Lower lobe of right lung (tissue), 2 donors: ENCODE results near the gene SLC4A1. TPM values are rescaled to one million over a fixed set of nuclear protein-coding genes. Genes with fewer than 3 reads are reported as not detected.

Experiments used
- ATAC-seq, 2 donors: fragments of 200-7000 bp; cut with Tn5 transposase; one replicate each; pipeline ENCODE4 v1.9.1; 2020 to 2022; ENCODE audit warnings: mild to moderate bottlenecking in 2 of 2, moderate library complexity in 2 of 2
- DNase-seq: peaks from one replicate; pipeline ENCODE4 v3.0.0-alpha.2; 2020
- H3K27ac ChIP-seq: fragments of 200-600 bp; one replicate; pipeline ENCODE4 v1.8.0; 2022
- H3K27me3 ChIP-seq: fragments of 200-600 bp; one replicate; pipeline ENCODE4 v1.8.0; 2022; ENCODE audit warnings: low read depth
- H3K36me3 ChIP-seq: fragments of 200-600 bp; one replicate; pipeline ENCODE4 v1.8.0; 2022; ENCODE audit warnings: mild to moderate bottlenecking
- H3K4me1 ChIP-seq: fragments of 200-600 bp; one replicate; pipeline ENCODE4 v1.8.0; 2022
- H3K4me3 ChIP-seq: fragments of 200-600 bp; one replicate; pipeline ENCODE4 v1.8.0; 2022; ENCODE audit warnings: mild to moderate bottlenecking
- H3K9me3 ChIP-seq: fragments of 200-600 bp; one replicate; pipeline ENCODE4 v1.8.0; 2022
- intact Hi-C: fragments of 100-400 bp; cut with DNase I; formaldehyde crosslinking; loops from one replicate; pipeline ENCODE4 v1.11.0; 2022
- total RNA-seq: library from RNA; stranded (reverse); fragmentation: NEBNext Ultra II Directional; extraction: Animal tissue kit (Norgen Biotek cat#: 25700); gene quantifications from one replicate; pipeline ENCODE4 v1.2.1, GENCODE V29; 2021
- TF ChIP-seq, protein P1 (sequence below): fragments of 200-600 bp; IDR thresholded peaks from one replicate; pipeline ENCODE4 v1.8.0; 2022; ENCODE audit warnings: antibody characterized with exemption, mild to moderate bottlenecking
- donor health status: DM: no; HTN: yes; CAD: no; lungs with severe emphysema.

The SLC4A1 gene
- total RNA-seq, 1 donor from 2014 or later = 0.83 TPM

DNA sequence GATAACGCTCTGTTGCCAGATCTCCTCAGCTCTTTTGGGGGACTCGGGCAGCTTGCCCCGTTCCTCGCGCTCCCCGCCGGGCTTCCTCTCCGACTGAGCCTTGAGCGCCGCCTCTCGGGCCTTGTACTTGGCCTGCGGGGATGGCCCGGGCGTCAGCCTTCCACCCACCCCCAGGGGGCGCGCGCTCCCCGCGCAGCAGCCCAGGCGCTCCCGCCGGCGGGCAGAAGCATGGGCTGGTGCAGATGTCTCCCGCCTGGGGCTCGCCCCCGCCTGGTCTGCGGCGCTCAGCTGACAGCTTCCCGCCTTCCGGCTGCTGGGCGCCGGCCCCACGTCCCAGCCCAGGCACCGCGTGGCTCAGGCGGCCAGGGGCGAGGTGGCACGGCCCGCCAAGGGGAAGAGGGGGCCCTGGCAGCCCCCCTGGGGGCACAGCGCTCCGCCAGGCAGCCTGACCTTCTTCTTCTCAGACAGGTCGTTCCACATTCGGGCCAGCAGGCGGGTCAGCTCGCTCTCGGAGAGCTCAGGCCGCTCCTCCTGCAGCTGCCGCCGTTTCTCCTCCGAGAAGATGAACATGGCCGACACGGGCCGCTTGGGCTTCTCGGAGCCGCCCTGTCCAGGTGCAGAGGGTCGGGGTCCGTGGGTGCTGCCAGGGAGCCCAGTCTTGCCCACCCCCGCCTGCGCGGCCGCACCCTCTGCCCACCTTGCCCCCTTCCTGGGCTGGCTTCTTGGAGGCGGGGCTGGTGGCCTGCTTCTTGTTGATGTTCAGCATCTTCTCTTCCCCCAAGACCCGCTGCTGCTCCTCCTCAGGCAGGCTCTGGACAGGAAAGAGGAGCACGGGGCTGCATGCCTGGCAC is 57.4 kb downstream of the SLC4A1 start:
- intact Hi-C loops = loop anchor here (10.0 kb wide), 1 partner anchor 134 kb away; the partner anchor contains the start of gene GRN
- DNase-seq (peak; percentile 93), ATAC-seq (peak; percentile 95 to 96)
- H3K36me3 ChIP-seq = peaks cover 90% of the 10 kb centered on the region
- no peaks in the 10 kb centered on the region for H3K27me3 ChIP-seq
- no peaks in the 10 kb centered on the region for H3K9me3 ChIP-seq
- H3K4me3 ChIP-seq = peak overlapping the region; percentile 4
- H3K27ac ChIP-seq = peak overlapping the region; percentile 58
- TF ChIP-seq, protein P1, sequence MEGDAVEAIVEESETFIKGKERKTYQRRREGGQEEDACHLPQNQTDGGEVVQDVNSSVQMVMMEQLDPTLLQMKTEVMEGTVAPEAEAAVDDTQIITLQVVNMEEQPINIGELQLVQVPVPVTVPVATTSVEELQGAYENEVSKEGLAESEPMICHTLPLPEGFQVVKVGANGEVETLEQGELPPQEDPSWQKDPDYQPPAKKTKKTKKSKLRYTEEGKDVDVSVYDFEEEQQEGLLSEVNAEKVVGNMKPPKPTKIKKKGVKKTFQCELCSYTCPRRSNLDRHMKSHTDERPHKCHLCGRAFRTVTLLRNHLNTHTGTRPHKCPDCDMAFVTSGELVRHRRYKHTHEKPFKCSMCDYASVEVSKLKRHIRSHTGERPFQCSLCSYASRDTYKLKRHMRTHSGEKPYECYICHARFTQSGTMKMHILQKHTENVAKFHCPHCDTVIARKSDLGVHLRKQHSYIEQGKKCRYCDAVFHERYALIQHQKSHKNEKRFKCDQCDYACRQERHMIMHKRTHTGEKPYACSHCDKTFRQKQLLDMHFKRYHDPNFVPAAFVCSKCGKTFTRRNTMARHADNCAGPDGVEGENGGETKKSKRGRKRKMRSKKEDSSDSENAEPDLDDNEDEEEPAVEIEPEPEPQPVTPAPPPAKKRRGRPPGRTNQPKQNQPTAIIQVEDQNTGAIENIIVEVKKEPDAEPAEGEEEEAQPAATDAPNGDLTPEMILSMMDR = peak; percentile 99
- peaks cover 14% of the 10 kb centered on the region for H3K4me1 ChIP-seq

DNA sequence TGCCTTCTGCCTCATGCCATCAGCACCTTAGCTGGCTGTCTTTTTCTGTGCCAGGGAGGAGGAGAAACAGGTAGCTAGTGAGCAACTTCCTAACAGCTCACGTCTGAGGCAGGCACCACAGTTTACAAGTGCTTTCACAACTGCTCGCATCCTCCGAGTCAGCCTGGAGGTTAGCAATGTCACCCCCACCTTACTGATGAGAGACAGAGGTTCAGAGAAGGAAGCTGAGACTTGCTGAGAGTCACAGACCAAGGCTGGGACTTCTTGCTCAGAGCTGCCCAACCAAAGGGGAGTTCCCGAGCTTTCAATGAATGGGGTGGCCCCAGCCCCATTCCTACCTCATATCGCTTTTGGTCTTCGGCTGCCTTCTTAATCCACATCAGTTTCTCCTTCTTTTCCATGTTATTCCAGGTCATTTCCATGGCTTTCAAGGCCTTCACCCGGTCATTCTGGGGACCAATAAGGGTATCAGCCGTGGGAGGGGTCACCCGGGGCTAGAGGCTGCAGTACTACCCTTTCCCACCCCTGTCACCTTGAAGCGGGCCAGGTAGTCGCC is 58.1 kb downstream of the SLC4A1 start:
- H3K27me3 ChIP-seq = no peaks in the 10 kb centered on the region
- peak overlapping the region; percentile 58 for H3K27ac ChIP-seq
- no peak for ATAC-seq
- TF ChIP-seq, protein P1 = no peak
- H3K4me1 ChIP-seq = peaks cover 14% of the 10 kb centered on the region
- DNase-seq = no peak
- H3K9me3 ChIP-seq = no peaks in the 10 kb centered on the region
- H3K36me3 ChIP-seq = peaks cover 83% of the 10 kb centered on the region
- intact Hi-C loops = loop anchor here (10.0 kb wide), 1 partner anchor 135 kb away; the partner anchor contains the start of gene GRN
- H3K4me3 ChIP-seq = peak overlapping the region; percentile 4

GRCh38 chr17:44207743-44208142 is 60.2 kb downstream of the SLC4A1 start:
- H3K27ac ChIP-seq = no peak overlapping the region
- H3K4me3 ChIP-seq = no peak overlapping the region
- intact Hi-C loops = no loop called here
- no peaks in the 10 kb centered on the region for H3K27me3 ChIP-seq
- peaks cover 28% of the 10 kb centered on the region for H3K4me1 ChIP-seq
- TF ChIP-seq, protein P1 = no peak
- DNase-seq (no peak), ATAC-seq (no peak)
- peaks cover 62% of the 10 kb centered on the region for H3K36me3 ChIP-seq
- H3K9me3 ChIP-seq = no peaks in the 10 kb centered on the region

GRCh38 chr17:44207319-44207718 is 60.6 kb downstream of the SLC4A1 start:
- H3K4me1 ChIP-seq = peaks cover 28% of the 10 kb centered on the region
- ATAC-seq = no peak
- H3K36me3 ChIP-seq = peaks cover 58% of the 10 kb centered on the region
- TF ChIP-seq, protein P1 = no peak
- intact Hi-C loops = no loop called here
- no peak overlapping the region for H3K27ac ChIP-seq
- no peak overlapping the region for H3K4me3 ChIP-seq
- no peaks in the 10 kb centered on the region for H3K27me3 ChIP-seq
- no peaks in the 10 kb centered on the region for H3K9me3 ChIP-seq
- DNase-seq = no peak

DNA sequence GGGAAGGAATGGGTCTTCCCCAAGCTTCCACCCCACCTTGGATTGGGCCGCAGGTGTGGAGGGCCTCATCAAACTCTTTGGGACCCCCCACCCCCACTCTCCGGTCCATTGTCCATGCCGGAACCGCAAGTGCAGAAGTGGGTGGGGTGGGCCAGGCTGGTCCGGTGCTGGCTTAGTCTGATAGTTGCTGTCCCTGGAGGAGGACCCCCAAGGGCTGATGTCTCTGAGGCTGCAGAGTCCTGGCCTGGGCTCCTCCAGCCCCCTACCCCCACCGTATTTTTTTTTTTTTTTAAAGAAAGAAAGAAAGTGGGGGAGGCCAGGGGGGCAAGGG is 61.1 kb downstream of the SLC4A1 start:
- Histone ChIP-seq H3K4me3 (no peak overlapping the region), H3K9me3 (no peaks in the 10 kb centered on the region), H3K4me1 (peaks cover 28% of the 10 kb centered on the region), H3K27ac (no peak overlapping the region), H3K36me3 (peaks cover 54% of the 10 kb centered on the region), H3K27me3 (no peaks in the 10 kb centered on the region)
- DNase-seq (no peak), ATAC-seq (no peak)
- TF ChIP-seq, protein P1 = no peak
- intact Hi-C loops = no loop called here
